ENCODE measurements around the gene C11orf91. TPM values are rescaled to one million over a fixed set of nuclear protein-coding genes. Genes with fewer than 3 reads are reported as not detected.
A peak's percentile ranks its signal among the peaks of the same experiment; 100 is the strongest.

The C11orf91 gene
- total RNA-seq, 1 experiment from 2014 or later = 0.22 TPM

DNA sequence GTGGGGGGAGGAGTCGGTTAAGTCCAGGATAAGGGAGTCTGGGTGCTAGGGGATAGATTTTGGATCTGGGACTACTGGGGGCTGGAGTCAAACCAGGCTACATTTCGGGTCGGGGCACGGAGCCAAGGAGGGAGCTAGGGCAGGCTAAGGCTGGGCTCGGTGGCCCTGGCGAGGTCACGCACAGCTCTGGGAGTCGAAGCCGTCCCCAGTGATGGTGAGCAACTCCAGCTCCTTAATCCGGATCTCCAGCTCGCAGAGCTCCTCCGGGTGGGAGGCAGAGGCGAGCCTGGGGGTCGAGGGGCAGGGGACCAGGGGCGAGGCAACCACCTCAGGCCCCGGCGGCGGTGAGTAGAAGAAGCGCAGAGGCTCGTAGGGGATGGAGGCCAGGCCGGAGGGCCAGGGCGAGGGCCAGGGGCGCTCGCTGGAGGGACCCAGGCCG is 544 bp downstream of the C11orf91 start:
- no peak for TF ChIP-seq NFATC4 (CRISPR knock-in tag; IDR thresholded peaks at IDR 0.05)
- TF ChIP-seq, protein P1, sequence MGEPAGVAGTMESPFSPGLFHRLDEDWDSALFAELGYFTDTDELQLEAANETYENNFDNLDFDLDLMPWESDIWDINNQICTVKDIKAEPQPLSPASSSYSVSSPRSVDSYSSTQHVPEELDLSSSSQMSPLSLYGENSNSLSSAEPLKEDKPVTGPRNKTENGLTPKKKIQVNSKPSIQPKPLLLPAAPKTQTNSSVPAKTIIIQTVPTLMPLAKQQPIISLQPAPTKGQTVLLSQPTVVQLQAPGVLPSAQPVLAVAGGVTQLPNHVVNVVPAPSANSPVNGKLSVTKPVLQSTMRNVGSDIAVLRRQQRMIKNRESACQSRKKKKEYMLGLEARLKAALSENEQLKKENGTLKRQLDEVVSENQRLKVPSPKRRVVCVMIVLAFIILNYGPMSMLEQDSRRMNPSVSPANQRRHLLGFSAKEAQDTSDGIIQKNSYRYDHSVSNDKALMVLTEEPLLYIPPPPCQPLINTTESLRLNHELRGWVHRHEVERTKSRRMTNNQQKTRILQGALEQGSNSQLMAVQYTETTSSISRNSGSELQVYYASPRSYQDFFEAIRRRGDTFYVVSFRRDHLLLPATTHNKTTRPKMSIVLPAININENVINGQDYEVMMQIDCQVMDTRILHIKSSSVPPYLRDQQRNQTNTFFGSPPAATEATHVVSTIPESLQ (CRISPR knock-in tag; IDR thresholded peaks at IDR 0.05) = no peak
- Mint-ChIP-seq H3K4me1 (peaks cover 35% of the 10 kb centered on the region), H3K4me3 (peak overlapping the region; percentile 80), H3K27me3 (ENCODE audit: low read depth) (peaks cover 16% of the 10 kb centered on the region), H3K9me3 (no peaks in the 10 kb centered on the region), H3K27ac (no peak overlapping the region), H3K36me3 (no peaks in the 10 kb centered on the region)
- peak; percentile 33 for ATAC-seq
- DNase-seq (ENCODE audit: low spot score) = no peak
- POLR2A ChIA-PET = interaction anchor here (0.5 to 2.2 kb wide), 2 partner anchors 36 to 448 kb away, joined by 4 to 10 read pairs; partner anchors contain the start of gene CD59
- CTCF ChIA-PET = interaction anchor here (0.6 to 1.9 kb wide), 11 partner anchors 9 to 297 kb away, joined by 3 to 6 read pairs (median 3); partner anchors contain the start of gene CD59

DNA sequence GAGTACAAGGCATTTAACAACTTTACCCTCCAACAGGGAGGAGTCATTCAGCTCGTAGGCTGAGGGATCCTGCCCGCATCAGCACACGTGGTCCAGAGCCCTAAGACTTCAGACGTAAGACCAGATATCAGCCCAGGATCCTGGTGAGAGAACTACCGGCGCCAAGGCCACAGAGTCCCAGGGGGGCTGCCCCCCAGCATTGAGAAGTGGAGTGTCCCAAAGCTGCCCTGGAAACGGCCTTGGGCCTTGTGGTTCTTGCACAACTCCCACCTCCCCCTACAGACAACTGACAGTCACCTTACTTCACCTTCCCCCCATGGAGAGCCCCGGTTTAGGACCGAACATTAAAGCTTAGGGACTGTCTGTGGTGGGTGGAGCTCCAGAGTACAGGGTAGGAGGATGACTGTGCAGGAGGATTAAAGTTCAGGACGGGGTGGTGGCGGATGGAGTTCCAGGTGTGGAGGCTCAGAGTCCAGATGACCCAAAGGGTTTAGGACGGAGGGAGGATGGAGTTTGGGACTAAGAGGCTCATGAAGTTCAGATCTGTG is 1.0 kb downstream of the C11orf91 start:
- Mint-ChIP-seq H3K4me3 (peak overlapping the region; percentile 80), H3K27ac (no peak overlapping the region), H3K4me1 (peaks cover 32% of the 10 kb centered on the region), H3K36me3 (no peaks in the 10 kb centered on the region), H3K9me3 (no peaks in the 10 kb centered on the region), H3K27me3 (ENCODE audit: low read depth) (peaks cover 16% of the 10 kb centered on the region)
- ChIA-PET POLR2A (no interaction called here), CTCF (interaction anchor here (0.9 to 1.9 kb wide), 6 partner anchors 16 to 297 kb away, joined by 3 to 4 read pairs (median 3); no protein-coding TSS in a partner anchor)
- ATAC-seq (no peak), DNase-seq (ENCODE audit: low spot score) (no peak)
- TF ChIP-seq, protein P2, sequence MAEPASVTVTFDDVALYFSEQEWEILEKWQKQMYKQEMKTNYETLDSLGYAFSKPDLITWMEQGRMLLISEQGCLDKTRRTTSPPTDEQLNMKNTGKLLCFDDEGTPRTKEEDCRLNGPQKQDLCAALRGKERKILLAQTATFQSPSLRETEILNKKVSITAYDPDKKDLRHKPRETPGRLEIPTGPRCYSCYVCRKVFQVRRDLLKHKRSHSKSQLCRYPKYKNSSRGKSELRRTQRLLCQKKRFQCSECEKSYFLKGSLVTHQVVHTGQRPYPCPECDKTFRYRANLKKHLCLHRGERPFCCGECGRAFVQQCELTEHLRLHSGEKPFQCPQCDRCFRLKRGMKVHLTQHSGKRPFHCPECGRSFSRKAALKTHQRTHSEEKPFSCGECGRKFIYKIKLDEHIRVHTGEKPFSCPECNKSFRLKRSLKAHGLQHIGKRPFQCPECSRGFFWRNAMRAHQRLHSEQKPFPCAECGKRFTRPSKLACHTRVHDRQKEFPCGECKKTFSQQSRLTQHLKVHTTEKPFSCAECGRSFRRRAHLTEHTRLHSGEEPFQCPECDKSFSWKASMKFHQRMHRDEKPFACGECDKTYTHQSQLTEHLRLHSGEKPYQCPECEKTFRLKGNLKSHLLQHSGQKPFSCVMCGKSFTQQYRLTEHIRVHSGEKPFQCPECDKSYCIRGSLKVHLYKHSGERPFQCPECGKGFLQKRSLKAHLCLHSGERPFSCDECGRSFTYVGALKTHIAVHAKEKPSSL (CRISPR knock-in tag; conservative IDR thresholded peaks at IDR 0.05) = no peak
- TF ChIP-seq, protein P3, sequence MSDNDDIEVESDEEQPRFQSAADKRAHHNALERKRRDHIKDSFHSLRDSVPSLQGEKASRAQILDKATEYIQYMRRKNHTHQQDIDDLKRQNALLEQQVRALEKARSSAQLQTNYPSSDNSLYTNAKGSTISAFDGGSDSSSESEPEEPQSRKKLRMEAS (CRISPR knock-in tag; IDR thresholded peaks at IDR 0.05) = no peak
- no peak for TF ChIP-seq ZNF416 (CRISPR knock-in tag; IDR thresholded peaks at IDR 0.05)
- TF ChIP-seq, protein P4, sequence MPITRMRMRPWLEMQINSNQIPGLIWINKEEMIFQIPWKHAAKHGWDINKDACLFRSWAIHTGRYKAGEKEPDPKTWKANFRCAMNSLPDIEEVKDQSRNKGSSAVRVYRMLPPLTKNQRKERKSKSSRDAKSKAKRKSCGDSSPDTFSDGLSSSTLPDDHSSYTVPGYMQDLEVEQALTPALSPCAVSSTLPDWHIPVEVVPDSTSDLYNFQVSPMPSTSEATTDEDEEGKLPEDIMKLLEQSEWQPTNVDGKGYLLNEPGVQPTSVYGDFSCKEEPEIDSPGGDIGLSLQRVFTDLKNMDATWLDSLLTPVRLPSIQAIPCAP (CRISPR knock-in tag; IDR thresholded peaks at IDR 0.05) = no peak
- TF ChIP-seq CBFB (CRISPR knock-in tag; IDR thresholded peaks at IDR 0.05; ENCODE audit: low read depth) = no peak
- TF ChIP-seq SP1 (CRISPR knock-in tag; conservative IDR thresholded peaks at IDR 0.05) = no peak
- no peak for TF ChIP-seq ETV6 (CRISPR knock-in tag; IDR thresholded peaks at IDR 0.05)
- TF ChIP-seq ZNF423 (CRISPR knock-in tag; IDR thresholded peaks at IDR 0.05) = no peak
- no peak for TF ChIP-seq PRRX2 (CRISPR knock-in tag; IDR thresholded peaks at IDR 0.05)
- TF ChIP-seq, protein P5, sequence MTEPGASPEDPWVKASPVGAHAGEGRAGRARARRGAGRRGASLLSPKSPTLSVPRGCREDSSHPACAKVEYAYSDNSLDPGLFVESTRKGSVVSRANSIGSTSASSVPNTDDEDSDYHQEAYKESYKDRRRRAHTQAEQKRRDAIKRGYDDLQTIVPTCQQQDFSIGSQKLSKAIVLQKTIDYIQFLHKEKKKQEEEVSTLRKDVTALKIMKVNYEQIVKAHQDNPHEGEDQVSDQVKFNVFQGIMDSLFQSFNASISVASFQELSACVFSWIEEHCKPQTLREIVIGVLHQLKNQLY (CRISPR knock-in tag; IDR thresholded peaks at IDR 0.05) = no peak
- TF ChIP-seq, protein P6, sequence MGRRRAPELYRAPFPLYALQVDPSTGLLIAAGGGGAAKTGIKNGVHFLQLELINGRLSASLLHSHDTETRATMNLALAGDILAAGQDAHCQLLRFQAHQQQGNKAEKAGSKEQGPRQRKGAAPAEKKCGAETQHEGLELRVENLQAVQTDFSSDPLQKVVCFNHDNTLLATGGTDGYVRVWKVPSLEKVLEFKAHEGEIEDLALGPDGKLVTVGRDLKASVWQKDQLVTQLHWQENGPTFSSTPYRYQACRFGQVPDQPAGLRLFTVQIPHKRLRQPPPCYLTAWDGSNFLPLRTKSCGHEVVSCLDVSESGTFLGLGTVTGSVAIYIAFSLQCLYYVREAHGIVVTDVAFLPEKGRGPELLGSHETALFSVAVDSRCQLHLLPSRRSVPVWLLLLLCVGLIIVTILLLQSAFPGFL (CRISPR knock-in tag; IDR thresholded peaks at IDR 0.05; ENCODE audit: borderline replicate concordance) = no peak
- TF ChIP-seq, protein P1 (CRISPR knock-in tag; IDR thresholded peaks at IDR 0.05) = no peak
- TF ChIP-seq SMAD3 (CRISPR knock-in tag; IDR thresholded peaks at IDR 0.05; ENCODE audit: borderline replicate concordance) = no peak
- TF ChIP-seq, protein P7, sequence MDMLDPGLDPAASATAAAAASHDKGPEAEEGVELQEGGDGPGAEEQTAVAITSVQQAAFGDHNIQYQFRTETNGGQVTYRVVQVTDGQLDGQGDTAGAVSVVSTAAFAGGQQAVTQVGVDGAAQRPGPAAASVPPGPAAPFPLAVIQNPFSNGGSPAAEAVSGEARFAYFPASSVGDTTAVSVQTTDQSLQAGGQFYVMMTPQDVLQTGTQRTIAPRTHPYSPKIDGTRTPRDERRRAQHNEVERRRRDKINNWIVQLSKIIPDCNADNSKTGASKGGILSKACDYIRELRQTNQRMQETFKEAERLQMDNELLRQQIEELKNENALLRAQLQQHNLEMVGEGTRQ (CRISPR knock-in tag; IDR thresholded peaks at IDR 0.05) = no peak
- TF ChIP-seq, protein P8, sequence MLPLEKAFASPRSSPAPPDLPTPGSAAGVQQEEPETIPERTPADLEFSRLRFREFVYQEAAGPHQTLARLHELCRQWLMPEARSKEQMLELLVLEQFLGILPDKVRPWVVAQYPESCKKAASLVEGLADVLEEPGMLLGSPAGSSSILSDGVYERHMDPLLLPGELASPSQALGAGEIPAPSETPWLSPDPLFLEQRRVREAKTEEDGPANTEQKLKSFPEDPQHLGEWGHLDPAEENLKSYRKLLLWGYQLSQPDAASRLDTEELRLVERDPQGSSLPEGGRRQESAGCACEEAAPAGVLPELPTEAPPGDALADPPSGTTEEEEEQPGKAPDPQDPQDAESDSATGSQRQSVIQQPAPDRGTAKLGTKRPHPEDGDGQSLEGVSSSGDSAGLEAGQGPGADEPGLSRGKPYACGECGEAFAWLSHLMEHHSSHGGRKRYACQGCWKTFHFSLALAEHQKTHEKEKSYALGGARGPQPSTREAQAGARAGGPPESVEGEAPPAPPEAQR (CRISPR knock-in tag; IDR thresholded peaks at IDR 0.05) = no peak
- TF ChIP-seq GTF2I (CRISPR knock-in tag; conservative IDR thresholded peaks at IDR 0.05) = no peak
- TF ChIP-seq ZNF232 (CRISPR knock-in tag; IDR thresholded peaks at IDR 0.05) = no peak
